Measurements from ENCODE around the gene AOPEP. TPM values are rescaled to one million over a fixed set of nuclear protein-coding genes. Genes with fewer than 3 reads are reported as not detected.

Gene AOPEP
- total RNA-seq, 1 donor from 2014 or later: 305 TPM

- intact Hi-C loops (cut with DNase I): no loop called here
- peak overlapping the region; percentile 88 for H3K27ac ChIP-seq
These were observed 74.1 kb downstream of the AOPEP start for GRCh38 chr9:94800424-94801117.

GRCh38 chr9:94801234-94801633, 74.7 kb downstream of the AOPEP start:
- Histone ChIP-seq H3K9me3 (no peaks in the 10 kb centered on the region), H3K36me3 (no peaks in the 10 kb centered on the region), H3K4me1 (peaks cover 84% of the 10 kb centered on the region), H3K4me3 (peak overlapping the region in 1 of 2 donors; percentile 20), H3K27me3 (no peaks in the 10 kb centered on the region), H3K27ac (peak overlapping the region; percentile 88)
- no peak for TF ChIP-seq POLR2AphosphoS5 (IDR thresholded peaks at IDR 0.05; ENCODE audit: insufficient read depth in 1 of 2, low read depth in 1 of 2)
- no peak for TF ChIP-seq CTCF (IDR thresholded peaks at IDR 0.05)
- no peak for TF ChIP-seq POLR2A (IDR thresholded peaks at IDR 0.05)
- no peak for DNase-seq (ENCODE audit: extremely low spot score in 2 of 2)
- intact Hi-C loops (cut with DNase I): no loop called here

More at GRCh38 chr9:94800424-94801117, 74.1 kb downstream of the AOPEP start:
- Histone ChIP-seq H3K9me3 (no peaks in the 10 kb centered on the region), H3K27me3 (no peaks in the 10 kb centered on the region), H3K4me1 (peaks cover 83% of the 10 kb centered on the region), H3K4me3 (peak overlapping the region in 1 of 2 donors; percentile 20), H3K36me3 (no peaks in the 10 kb centered on the region)
- no peak for DNase-seq (ENCODE audit: extremely low spot score in 2 of 2)
- TF ChIP-seq POLR2AphosphoS5 (IDR thresholded peaks at IDR 0.05; ENCODE audit: insufficient read depth in 1 of 2, low read depth in 1 of 2) (peak in 1 of 2 donors; percentile 58), CTCF (IDR thresholded peaks at IDR 0.05) (no peak)

- TF ChIP-seq POLR2A (IDR thresholded peaks at IDR 0.05) (no peak), POLR2AphosphoS5 (IDR thresholded peaks at IDR 0.05; ENCODE audit: insufficient read depth in 1 of 2, low read depth in 1 of 2) (peak in 1 of 2 donors; percentile 44)
- intact Hi-C loops (cut with DNase I): no loop called here
- H3K27me3 ChIP-seq: no peaks in the 10 kb centered on the region
- no peak for DNase-seq (ENCODE audit: extremely low spot score in 2 of 2)
- peaks cover 84% of the 10 kb centered on the region for H3K4me1 ChIP-seq
- H3K4me3 ChIP-seq: peak overlapping the region in 1 of 2 donors; percentile 20
- H3K36me3 ChIP-seq: no peaks in the 10 kb centered on the region
- no peaks in the 10 kb centered on the region for H3K9me3 ChIP-seq
- H3K27ac ChIP-seq: peak overlapping the region; percentile 88
These were observed 75.2 kb downstream of the AOPEP start for GRCh38 chr9:94801681-94802080.

GRCh38 chr9:94802251-94802650, 75.8 kb downstream of the AOPEP start:
- TF ChIP-seq POLR2AphosphoS5 (IDR thresholded peaks at IDR 0.05; ENCODE audit: insufficient read depth in 1 of 2, low read depth in 1 of 2) (no peak), POLR2A (IDR thresholded peaks at IDR 0.05) (no peak), CTCF (IDR thresholded peaks at IDR 0.05) (no peak)
- Histone ChIP-seq H3K4me3 (peak overlapping the region in 1 of 2 donors; percentile 10), H3K27me3 (no peaks in the 10 kb centered on the region), H3K36me3 (no peaks in the 10 kb centered on the region), H3K27ac (peak overlapping the region; percentile 88), H3K4me1 (peaks cover 85% of the 10 kb centered on the region), H3K9me3 (no peaks in the 10 kb centered on the region)
- intact Hi-C loops (cut with DNase I): no loop called here
- DNase-seq (ENCODE audit: extremely low spot score in 2 of 2): no peak

GRCh38 chr9:94802793-94803192, 76.3 kb downstream of the AOPEP start:
- Histone ChIP-seq H3K27me3 (no peaks in the 10 kb centered on the region), H3K9me3 (no peaks in the 10 kb centered on the region), H3K4me1 (peaks cover 91% of the 10 kb centered on the region), H3K27ac (peak overlapping the region; percentile 88), H3K4me3 (no peak overlapping the region), H3K36me3 (no peaks in the 10 kb centered on the region)
- intact Hi-C loops (cut with DNase I): no loop called here
- DNase-seq (ENCODE audit: extremely low spot score in 2 of 2): no peak
- TF ChIP-seq POLR2A (IDR thresholded peaks at IDR 0.05) (no peak), CTCF (IDR thresholded peaks at IDR 0.05) (no peak), POLR2AphosphoS5 (IDR thresholded peaks at IDR 0.05; ENCODE audit: insufficient read depth in 1 of 2, low read depth in 1 of 2) (no peak)
